ENCODE data around the gene EPHA6.

GRCh38 chr3:97421565-97421964, 607.2 kb downstream of the EPHA6 start:
- TF ChIP-seq POLR2A (IDR thresholded peaks at IDR 0.05) = no peak
- no peak for TF ChIP-seq CTCF (IDR thresholded peaks at IDR 0.05)
- no peak for TF ChIP-seq POLR2AphosphoS5 (IDR thresholded peaks at IDR 0.05)
- TF ChIP-seq EP300 (IDR thresholded peaks at IDR 0.05) = no peak
